Measurements from ENCODE around the gene KIF6.
A peak's percentile ranks its signal among the peaks of the same experiment; 100 is the strongest.

The KIF6 gene

DNA sequence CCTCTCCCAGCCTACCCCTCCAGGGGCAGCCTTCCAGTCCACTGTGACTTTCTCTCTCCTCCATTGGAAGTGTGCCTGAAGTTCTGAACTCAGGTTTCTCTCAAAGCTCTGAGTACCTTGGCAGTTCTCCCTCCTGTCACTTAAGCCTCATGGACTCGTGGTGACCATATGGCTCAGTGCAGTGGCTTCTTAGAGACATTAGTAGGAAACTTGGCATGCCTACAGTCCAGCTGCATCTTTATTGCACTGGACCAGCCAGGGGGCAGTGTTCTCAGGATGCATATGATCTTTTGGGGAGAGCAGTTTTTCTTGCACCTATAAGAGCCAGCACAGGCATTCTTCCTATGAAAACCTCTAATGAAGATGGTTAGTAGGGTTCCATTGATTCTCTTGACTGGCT, 355.2 kb downstream of the KIF6 start:
- H3K4me3 ChIP-seq (replicated peaks; ENCODE audit: low read depth, low read length): no peak overlapping the region
- DNase-seq (ENCODE audit: low read depth): no peak
- TF ChIP-seq, protein P1, sequence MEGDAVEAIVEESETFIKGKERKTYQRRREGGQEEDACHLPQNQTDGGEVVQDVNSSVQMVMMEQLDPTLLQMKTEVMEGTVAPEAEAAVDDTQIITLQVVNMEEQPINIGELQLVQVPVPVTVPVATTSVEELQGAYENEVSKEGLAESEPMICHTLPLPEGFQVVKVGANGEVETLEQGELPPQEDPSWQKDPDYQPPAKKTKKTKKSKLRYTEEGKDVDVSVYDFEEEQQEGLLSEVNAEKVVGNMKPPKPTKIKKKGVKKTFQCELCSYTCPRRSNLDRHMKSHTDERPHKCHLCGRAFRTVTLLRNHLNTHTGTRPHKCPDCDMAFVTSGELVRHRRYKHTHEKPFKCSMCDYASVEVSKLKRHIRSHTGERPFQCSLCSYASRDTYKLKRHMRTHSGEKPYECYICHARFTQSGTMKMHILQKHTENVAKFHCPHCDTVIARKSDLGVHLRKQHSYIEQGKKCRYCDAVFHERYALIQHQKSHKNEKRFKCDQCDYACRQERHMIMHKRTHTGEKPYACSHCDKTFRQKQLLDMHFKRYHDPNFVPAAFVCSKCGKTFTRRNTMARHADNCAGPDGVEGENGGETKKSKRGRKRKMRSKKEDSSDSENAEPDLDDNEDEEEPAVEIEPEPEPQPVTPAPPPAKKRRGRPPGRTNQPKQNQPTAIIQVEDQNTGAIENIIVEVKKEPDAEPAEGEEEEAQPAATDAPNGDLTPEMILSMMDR (IDR thresholded peaks at IDR 0.05; ENCODE audit: low read length, missing control alignments): peak; percentile 30

DNA sequence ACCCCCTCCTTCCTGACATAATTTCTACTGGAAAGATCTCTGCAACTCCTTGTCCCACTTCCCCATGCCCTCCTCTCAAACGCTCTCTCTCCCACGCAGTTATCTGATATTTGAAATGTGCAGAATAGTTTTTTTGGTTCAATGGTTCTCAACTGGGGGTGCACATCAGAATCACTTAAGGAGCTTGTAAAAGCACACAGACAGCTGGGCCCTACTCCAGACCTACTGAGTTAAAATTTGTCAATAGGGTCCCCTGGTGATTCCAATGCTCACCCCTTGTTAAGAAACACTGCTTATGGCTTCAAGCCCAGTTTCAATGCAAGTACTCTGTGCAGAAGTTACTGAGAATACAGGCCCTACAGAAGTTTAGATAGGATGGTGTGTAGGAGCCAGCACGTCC, 357.5 kb downstream of the KIF6 start:
- DNase-seq (ENCODE audit: low read depth): no peak
- no peak overlapping the region for H3K4me3 ChIP-seq (replicated peaks; ENCODE audit: low read depth, low read length)
- TF ChIP-seq, protein P1 (IDR thresholded peaks at IDR 0.05; ENCODE audit: low read length, missing control alignments): no peak

DNA sequence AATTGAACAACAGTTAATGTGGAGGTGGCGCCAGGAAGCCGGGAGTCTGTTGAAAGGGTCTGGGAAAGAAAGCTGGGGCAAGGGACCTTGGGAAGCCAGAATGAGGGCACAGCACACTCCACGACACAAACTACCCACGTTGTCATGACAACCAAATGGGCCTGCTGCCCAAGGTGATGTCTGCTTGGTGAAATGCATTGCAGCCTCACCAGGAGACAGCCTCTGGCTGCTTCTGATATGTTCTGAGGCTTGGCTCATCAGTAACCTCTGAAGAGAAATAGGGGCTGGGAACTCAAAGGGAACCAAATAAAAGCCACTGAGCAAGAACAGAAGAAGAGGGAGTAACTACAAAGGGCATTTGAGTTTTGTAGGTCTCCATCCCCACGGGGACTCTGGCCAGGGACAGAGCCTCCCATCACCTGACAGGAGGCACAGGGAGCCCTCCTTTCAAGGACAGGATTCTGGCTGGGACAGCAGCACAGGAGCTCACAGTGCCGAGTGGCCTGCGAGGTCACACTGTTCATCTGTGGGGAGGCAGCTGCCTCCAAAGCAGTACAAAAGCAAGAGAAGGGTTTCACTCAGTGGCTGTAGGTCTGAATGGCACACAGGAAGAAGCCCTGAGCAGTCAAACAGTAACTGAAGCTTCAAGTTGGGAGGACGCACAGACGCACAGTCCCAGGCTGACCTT, 358.1 kb downstream of the KIF6 start:
- no peak for DNase-seq (ENCODE audit: low read depth)
- TF ChIP-seq, protein P1 (IDR thresholded peaks at IDR 0.05; ENCODE audit: low read length, missing control alignments): no peak

DNA sequence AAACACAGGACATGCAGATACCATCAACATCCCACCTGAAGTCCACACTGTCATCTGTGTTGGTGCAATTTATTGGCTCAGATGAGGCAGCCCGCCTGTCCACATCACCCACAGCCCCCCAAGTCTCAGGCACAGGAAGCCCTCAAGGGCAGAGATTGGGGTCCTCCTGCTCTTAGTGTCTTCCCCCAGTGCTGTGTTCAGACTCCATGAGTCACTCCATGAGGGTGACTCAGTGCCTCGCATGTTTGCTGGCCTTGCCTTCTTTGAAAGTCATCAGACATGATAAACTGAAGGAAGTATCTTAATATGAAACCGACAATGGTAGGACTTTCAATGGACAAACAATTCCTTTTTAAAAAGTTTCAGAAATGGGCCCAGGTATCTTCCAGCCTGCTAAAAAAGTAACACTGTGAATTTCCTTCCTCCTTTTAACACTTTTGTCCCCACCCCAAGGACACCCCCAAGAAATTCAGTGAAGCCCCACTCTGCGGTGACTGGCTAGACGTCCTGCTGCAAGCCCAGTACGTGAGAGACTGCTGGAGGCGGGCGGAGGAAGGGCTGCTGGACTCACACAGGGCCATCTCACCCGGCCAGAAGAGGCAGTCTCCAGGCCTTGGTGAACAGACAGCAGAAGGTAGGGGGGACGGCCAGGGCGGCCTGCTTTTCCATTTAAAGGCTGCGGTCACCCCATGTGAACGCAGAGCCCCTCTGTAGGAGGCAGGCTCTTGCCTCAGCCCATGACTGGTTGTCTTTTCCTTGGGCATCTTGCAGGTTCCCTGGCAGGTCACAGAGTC, 359.7 kb downstream of the KIF6 start:
- peak; percentile 22 for DNase-seq (ENCODE audit: low read depth)
- no peak overlapping the region for H3K4me3 ChIP-seq (replicated peaks; ENCODE audit: low read depth, low read length)
- TF ChIP-seq, protein P1 (IDR thresholded peaks at IDR 0.05; ENCODE audit: low read length, missing control alignments): no peak

More for the DNA sequence above, 358.1 kb downstream of the KIF6 start:
- H3K4me3 ChIP-seq (replicated peaks; ENCODE audit: low read depth, low read length): no peak overlapping the region

DNA sequence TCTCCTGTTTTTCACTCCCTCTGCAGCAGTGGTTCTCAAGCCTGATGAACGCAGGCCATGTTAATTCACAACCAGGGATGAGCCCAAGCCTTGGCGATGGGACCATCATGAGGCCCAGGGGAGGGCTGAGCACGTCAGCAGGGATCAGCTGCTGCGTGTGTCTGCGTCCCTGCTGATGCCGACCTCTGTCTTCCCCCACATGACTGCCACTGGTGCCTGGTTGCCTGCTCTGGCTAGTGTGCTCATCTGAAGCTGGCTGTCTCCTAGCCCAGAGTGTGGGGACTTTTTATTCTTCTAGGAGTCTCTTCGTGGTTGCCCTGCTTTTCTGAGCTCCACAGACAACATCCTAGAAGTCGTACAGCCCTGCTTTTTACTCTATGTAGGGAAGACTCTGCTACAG, 361.9 kb downstream of the KIF6 start:
- TF ChIP-seq, protein P1 (IDR thresholded peaks at IDR 0.05; ENCODE audit: low read length, missing control alignments): no peak
- no peak for DNase-seq (ENCODE audit: low read depth)
- no peak overlapping the region for H3K4me3 ChIP-seq (replicated peaks; ENCODE audit: low read depth, low read length)

DNA sequence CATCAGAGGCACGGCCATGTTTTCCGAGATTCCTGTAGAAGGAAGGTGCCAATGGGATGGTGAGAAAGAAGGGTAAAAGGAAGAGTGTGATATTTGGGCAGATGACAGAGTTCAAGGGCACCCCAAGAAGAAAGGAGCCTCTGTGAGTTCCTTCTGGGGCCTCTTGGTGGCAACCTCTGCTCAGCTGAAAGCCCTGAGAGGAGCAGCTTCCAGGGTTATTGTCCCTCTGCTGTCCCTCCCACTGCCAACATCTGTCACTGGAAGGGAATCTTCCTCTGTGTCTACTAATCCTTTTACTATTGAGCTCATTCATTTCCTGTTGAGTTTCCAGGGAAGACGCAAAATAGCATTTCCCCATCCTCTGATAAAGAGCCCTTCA, 362.7 kb downstream of the KIF6 start:
- H3K4me3 ChIP-seq (replicated peaks; ENCODE audit: low read depth, low read length): no peak overlapping the region
- TF ChIP-seq, protein P1 (IDR thresholded peaks at IDR 0.05; ENCODE audit: low read length, missing control alignments): no peak
- peak; percentile 10 for DNase-seq (ENCODE audit: low read depth)

Data from fibroblast of pulmonary artery (primary cell).